ACHN (cell line): Measurements from ENCODE around the gene NAAA.
"Not testable (repeated sequence)": the region's sequence is repeated elsewhere in the genome, so short reads cannot be mapped to it uniquely, and the experiment has no call there.

ENCODE experiments used
- DNase-seq: peaks from one replicate; pipeline ENCODE4 v3.0.0-alpha.2; 2015
- in situ Hi-C: cut with HindIII; loops from 2 replicates; pipeline ENCODE4 v1.10.0; 2017; ENCODE audit warnings: low sequenced_read_pairs, low pct_ligation_motif_present, low pct_unique_long_range_greater_than_20kb

Gene NAAA

GRCh38 chr4:75940692-75941253, at the start of gene NAAA:
TSS of gene NAAA (minus strand) at chr4:75941013. CDS start at chr4:75940949, 64 bp downstream.
- in situ Hi-C loops: no loop called here
- peak; percentile 56 for DNase-seq

- in situ Hi-C loops: no loop called here
- peak; percentile 17 for DNase-seq
Measured at GRCh38 chr4:75989846-75990528, 49.2 kb upstream of the NAAA start.

- DNase-seq: peak; percentile 2
Measured at GRCh38 chr4:75985116-75985515, 44.3 kb upstream of the NAAA start.

GRCh38 chr4:75980576-75980975, 39.8 kb upstream of the NAAA start:
- DNase-seq: no peak
- in situ Hi-C loops: no loop called here

More at GRCh38 chr4:75985116-75985515, 44.3 kb upstream of the NAAA start:
- in situ Hi-C loops: no loop called here

- in situ Hi-C loops: no loop called here
- DNase-seq: no peak
Measured at GRCh38 chr4:75976177-75976576, 35.4 kb upstream of the NAAA start.

- peak; percentile 50 for DNase-seq
- in situ Hi-C loops: no loop called here
Measured at GRCh38 chr4:75973766-75974165, 33.0 kb upstream of the NAAA start.

- in situ Hi-C loops: no loop called here
- no peak for DNase-seq
Measured at GRCh38 chr4:75968084-75968483, 27.3 kb upstream of the NAAA start.

GRCh38 chr4:75963558-75963957, 22.7 kb upstream of the NAAA start:
- in situ Hi-C loops: no loop called here
- no peak for DNase-seq

GRCh38 chr4:75962072-75962471, 21.3 kb upstream of the NAAA start:
- DNase-seq: not testable (repeated sequence)

GRCh38 chr4:75958546-75958945, 17.7 kb upstream of the NAAA start:
- DNase-seq, in situ Hi-C loops: not testable (repeated sequence)

More at GRCh38 chr4:75962072-75962471, 21.3 kb upstream of the NAAA start:
- in situ Hi-C loops: not testable (repeated sequence)

GRCh38 chr4:75954811-75955210, 14.0 kb upstream of the NAAA start:
- in situ Hi-C loops, DNase-seq: not testable (repeated sequence)

GRCh38 chr4:75953509-75953908, 12.7 kb upstream of the NAAA start:
- in situ Hi-C loops: no loop called here
- no peak for DNase-seq

- DNase-seq: no peak
- in situ Hi-C loops: no loop called here
Measured at GRCh38 chr4:75950213-75950815, 9.5 kb upstream of the NAAA start.

- DNase-seq: no peak
- in situ Hi-C loops: no loop called here
Measured at GRCh38 chr4:75948822-75949444, 8.1 kb upstream of the NAAA start.

- in situ Hi-C loops: no loop called here
- DNase-seq: peak; percentile 70
Measured at GRCh38 chr4:75939890-75940691, 722 bp downstream of the NAAA start.

GRCh38 chr4:75935628-75936027, 5.2 kb downstream of the NAAA start:
- in situ Hi-C loops: no loop called here

GRCh38 chr4:75930152-75930551, 10.7 kb downstream of the NAAA start:
- no peak for DNase-seq
- in situ Hi-C loops: no loop called here

More at GRCh38 chr4:75935628-75936027, 5.2 kb downstream of the NAAA start:
- DNase-seq: no peak

GRCh38 chr4:75924916-75925315, 15.9 kb downstream of the NAAA start:
- in situ Hi-C loops: not testable (repeated sequence)

More at GRCh38 chr4:75924916-75925315, 15.9 kb downstream of the NAAA start:
- DNase-seq: not testable (repeated sequence)
